ENCODE data around the gene SDF2L1. TPM values are rescaled to one million over a fixed set of nuclear protein-coding genes. Genes with fewer than 3 reads are reported as not detected.

Gene SDF2L1
- total RNA-seq, 1 experiment from 2014 or later: 87.0 TPM

DNA sequence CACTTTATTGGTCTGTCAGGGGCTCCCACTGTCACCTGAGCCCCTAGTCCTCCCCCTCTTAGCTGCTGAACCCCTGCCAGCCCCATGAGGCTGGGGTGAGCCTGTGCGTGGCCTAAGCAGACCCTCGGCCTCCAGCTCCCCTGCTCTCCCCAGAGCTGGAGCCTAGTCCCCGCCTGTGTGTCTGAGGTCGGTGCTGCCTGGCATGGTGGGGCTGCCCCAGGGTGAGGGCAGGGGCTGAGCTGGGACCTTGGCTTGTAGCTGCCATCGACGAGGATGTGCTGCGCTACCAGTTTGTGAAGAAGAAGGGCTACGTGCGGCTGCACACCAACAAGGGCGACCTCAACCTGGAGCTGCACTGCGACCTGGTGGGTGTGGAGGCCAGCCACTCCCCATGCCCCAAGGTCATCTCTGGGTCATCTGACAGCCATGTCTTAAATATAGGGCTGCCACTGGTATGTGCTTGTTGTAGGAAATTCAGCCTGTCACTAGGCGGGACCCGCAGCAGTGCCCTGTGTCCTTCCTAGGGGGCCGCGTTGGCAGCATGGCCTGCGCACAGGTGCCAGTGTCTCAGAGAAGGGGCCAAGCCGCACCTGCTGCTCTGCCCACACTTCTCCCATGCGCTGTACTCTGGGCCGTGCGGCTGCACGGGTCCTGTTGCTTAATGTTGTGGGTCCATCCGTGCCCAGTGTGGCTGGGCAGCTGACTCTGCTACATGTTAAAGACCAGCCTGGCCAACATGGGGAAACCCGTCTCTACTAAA, 44.7 kb downstream of the SDF2L1 start:
- no peaks in the 10 kb centered on the region for H3K4me1 Mint-ChIP-seq (ENCODE audit: low read depth, unreplicated experiment)
- H3K4me3 Mint-ChIP-seq (ENCODE audit: low read depth, unreplicated experiment): no peak overlapping the region
- intact Hi-C loops (cut with micrococcal nuclease; ENCODE audit: unreplicated experiment): no loop called here
- TF ChIP-seq, protein P1, sequence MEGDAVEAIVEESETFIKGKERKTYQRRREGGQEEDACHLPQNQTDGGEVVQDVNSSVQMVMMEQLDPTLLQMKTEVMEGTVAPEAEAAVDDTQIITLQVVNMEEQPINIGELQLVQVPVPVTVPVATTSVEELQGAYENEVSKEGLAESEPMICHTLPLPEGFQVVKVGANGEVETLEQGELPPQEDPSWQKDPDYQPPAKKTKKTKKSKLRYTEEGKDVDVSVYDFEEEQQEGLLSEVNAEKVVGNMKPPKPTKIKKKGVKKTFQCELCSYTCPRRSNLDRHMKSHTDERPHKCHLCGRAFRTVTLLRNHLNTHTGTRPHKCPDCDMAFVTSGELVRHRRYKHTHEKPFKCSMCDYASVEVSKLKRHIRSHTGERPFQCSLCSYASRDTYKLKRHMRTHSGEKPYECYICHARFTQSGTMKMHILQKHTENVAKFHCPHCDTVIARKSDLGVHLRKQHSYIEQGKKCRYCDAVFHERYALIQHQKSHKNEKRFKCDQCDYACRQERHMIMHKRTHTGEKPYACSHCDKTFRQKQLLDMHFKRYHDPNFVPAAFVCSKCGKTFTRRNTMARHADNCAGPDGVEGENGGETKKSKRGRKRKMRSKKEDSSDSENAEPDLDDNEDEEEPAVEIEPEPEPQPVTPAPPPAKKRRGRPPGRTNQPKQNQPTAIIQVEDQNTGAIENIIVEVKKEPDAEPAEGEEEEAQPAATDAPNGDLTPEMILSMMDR (IDR thresholded peaks at IDR 0.05; ENCODE audit: unreplicated experiment): no peak
- CTCF ChIA-PET: interaction anchor here (0.5 to 0.7 kb wide), 2 partner anchors 43 to 130 kb away, joined by 4 to 6 read pairs; no protein-coding TSS in a partner anchor
- DNase-seq: no peak
- H3K36me3 Mint-ChIP-seq (ENCODE audit: insufficient read depth, unreplicated experiment): peaks cover 54% of the 10 kb centered on the region
- no peaks in the 10 kb centered on the region for H3K9me3 Mint-ChIP-seq (ENCODE audit: low read depth, unreplicated experiment)
- H3K27me3 Mint-ChIP-seq (ENCODE audit: unreplicated experiment): no peaks in the 10 kb centered on the region
- no TSS peak for BruUV-seq (replicated peaks)
- H3K27ac Mint-ChIP-seq (ENCODE audit: unreplicated experiment): no peak overlapping the region

DNA sequence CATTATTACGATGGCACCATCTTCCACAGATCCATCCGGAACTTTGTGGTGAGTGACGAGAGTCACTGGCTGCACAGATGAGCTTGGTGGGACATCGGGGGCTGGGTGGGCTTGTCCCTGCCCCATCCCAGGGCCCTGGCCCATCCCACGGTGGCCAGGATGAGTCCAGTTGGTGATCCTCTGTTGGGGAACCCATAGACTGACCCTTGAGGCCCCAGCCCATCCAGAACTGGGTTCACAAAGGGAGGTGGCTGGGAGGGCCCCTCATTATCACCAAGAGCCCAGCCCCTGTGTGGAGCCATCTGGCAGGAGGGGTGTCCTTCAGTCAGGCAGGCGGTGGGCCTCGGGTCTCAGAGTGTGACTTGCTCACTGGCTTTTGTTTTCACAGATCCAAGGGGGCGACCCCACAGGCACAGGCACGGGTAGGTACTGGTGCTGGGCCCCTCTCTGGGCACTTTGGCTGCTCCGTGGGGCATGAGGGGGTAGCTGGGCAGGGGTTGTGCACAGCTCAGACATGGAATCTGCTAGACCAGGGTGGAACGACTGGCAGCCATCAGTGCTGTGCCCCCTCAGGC, 45.7 kb downstream of the SDF2L1 start:
- intact Hi-C loops (cut with micrococcal nuclease; ENCODE audit: unreplicated experiment): no loop called here
- Mint-ChIP-seq H3K36me3 (ENCODE audit: insufficient read depth, unreplicated experiment) (peaks cover 56% of the 10 kb centered on the region), H3K4me3 (ENCODE audit: low read depth, unreplicated experiment) (no peak overlapping the region), H3K27me3 (ENCODE audit: unreplicated experiment) (no peaks in the 10 kb centered on the region), H3K27ac (ENCODE audit: unreplicated experiment) (no peak overlapping the region), H3K4me1 (ENCODE audit: low read depth, unreplicated experiment) (no peaks in the 10 kb centered on the region), H3K9me3 (ENCODE audit: low read depth, unreplicated experiment) (no peaks in the 10 kb centered on the region)
- TF ChIP-seq, protein P1 (IDR thresholded peaks at IDR 0.05; ENCODE audit: unreplicated experiment): no peak
- DNase-seq: no peak
- CTCF ChIA-PET: no interaction called here
- BruUV-seq (replicated peaks): no TSS peak

DNA sequence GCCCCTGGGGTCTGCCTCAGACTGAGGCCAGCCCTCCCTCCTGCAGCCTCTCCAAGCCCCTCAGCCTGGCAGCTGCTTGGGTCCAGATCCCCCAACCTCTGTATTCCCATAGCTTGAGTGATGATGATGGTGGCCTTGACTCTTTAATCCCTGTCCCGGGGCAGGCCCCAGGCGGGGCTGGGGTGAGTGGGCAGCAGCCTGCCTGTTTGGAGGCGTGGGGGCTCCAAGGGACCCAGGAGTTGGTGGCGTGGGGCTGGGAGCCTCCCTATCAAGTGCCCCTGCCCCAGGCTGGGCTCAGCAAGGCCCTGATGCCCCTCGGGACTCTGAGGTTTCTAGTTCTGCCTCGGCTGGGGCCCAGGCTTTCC, 46.2 kb downstream of the SDF2L1 start:
- no peaks in the 10 kb centered on the region for H3K27me3 Mint-ChIP-seq (ENCODE audit: unreplicated experiment)
- CTCF ChIA-PET: no interaction called here
- intact Hi-C loops (cut with micrococcal nuclease; ENCODE audit: unreplicated experiment): no loop called here
- DNase-seq: no peak
- no peaks in the 10 kb centered on the region for H3K4me1 Mint-ChIP-seq (ENCODE audit: low read depth, unreplicated experiment)
- H3K9me3 Mint-ChIP-seq (ENCODE audit: low read depth, unreplicated experiment): no peaks in the 10 kb centered on the region
- H3K27ac Mint-ChIP-seq (ENCODE audit: unreplicated experiment): no peak overlapping the region
- TF ChIP-seq, protein P1 (IDR thresholded peaks at IDR 0.05; ENCODE audit: unreplicated experiment): no peak
- no peak overlapping the region for H3K4me3 Mint-ChIP-seq (ENCODE audit: low read depth, unreplicated experiment)
- H3K36me3 Mint-ChIP-seq (ENCODE audit: insufficient read depth, unreplicated experiment): peaks cover 51% of the 10 kb centered on the region
- no TSS peak for BruUV-seq (replicated peaks)

DNA sequence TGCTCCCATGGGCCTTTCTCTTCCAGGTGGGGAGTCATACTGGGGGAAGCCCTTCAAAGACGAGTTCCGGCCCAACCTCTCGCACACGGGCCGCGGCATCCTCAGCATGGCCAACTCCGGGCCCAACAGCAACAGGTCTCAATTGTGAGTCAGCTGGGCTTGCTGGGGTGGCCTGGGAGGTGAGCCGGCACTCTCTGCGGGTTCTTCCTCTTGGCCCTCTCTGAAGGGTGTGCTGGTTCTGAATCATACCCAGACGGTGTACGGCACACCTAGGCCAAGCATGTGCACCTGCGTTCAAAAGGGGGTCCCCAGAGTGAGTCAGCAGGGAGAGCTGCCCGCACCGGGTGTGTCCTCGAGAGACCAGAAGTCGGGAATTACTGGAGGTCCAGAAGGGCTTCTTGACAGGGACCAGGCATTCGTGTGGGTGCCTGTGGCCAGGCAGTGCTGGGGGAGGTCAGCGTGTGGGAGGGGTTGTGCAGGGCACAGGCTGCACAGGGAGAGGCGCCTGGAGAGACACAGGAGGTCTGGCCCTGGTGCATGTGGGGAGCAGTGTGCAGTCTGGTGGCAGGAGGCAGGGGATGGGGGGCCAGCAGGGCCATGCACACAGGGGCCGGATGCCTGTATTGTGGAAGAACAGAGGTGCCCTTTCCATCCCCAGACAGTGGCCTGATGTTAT, 46.7 kb downstream of the SDF2L1 start:
- CTCF ChIA-PET: no interaction called here

More for the DNA sequence above, 46.7 kb downstream of the SDF2L1 start:
- Mint-ChIP-seq H3K36me3 (ENCODE audit: insufficient read depth, unreplicated experiment) (peaks cover 49% of the 10 kb centered on the region), H3K9me3 (ENCODE audit: low read depth, unreplicated experiment) (no peaks in the 10 kb centered on the region), H3K4me3 (ENCODE audit: low read depth, unreplicated experiment) (no peak overlapping the region), H3K27ac (ENCODE audit: unreplicated experiment) (no peak overlapping the region), H3K4me1 (ENCODE audit: low read depth, unreplicated experiment) (no peaks in the 10 kb centered on the region), H3K27me3 (ENCODE audit: unreplicated experiment) (no peaks in the 10 kb centered on the region)
- no TSS peak for BruUV-seq (replicated peaks)
- no peak for DNase-seq
- TF ChIP-seq, protein P1 (IDR thresholded peaks at IDR 0.05; ENCODE audit: unreplicated experiment): no peak
- intact Hi-C loops (cut with micrococcal nuclease; ENCODE audit: unreplicated experiment): no loop called here

Data from Calu3 (cell line).